HUES6 (cell line): ENCODE measurements around the gene RETN.

Experiments used
- H3K27ac ChIP-seq: 2 replicates; pipeline ENCODE4 v1.7.0; 2013; ENCODE audit warnings: low read depth, mild to moderate bottlenecking, low read length, inconsistent platforms
- H3K27me3 ChIP-seq: 2 replicates; pipeline ENCODE4 v1.6.1; 2013; ENCODE audit warnings: low read length; ENCODE audit not compliant: control insufficient read depth, insufficient read depth
- H3K36me3 ChIP-seq: 2 replicates; pipeline ENCODE4 v1.6.1; 2013; ENCODE audit warnings: low read length; ENCODE audit not compliant: control insufficient read depth, insufficient read depth
- H3K4me1 ChIP-seq: 2 replicates; pipeline ENCODE4 v1.6.1; 2013; ENCODE audit warnings: low read length; ENCODE audit not compliant: control insufficient read depth, insufficient read depth
- H3K4me3 ChIP-seq: 2 replicates; pipeline ENCODE4 v1.5.1; 2013; ENCODE audit warnings: low read depth, low read length
- H3K9ac ChIP-seq: one replicate; pipeline ENCODE4 v1.6.1; 2013; ENCODE audit warnings: mild to moderate bottlenecking, low read length
- H3K9me3 ChIP-seq: 2 replicates; pipeline ENCODE4 v1.6.1; 2013; ENCODE audit warnings: low read depth, low read length; ENCODE audit not compliant: control insufficient read depth, insufficient read depth

The RETN gene

DNA sequence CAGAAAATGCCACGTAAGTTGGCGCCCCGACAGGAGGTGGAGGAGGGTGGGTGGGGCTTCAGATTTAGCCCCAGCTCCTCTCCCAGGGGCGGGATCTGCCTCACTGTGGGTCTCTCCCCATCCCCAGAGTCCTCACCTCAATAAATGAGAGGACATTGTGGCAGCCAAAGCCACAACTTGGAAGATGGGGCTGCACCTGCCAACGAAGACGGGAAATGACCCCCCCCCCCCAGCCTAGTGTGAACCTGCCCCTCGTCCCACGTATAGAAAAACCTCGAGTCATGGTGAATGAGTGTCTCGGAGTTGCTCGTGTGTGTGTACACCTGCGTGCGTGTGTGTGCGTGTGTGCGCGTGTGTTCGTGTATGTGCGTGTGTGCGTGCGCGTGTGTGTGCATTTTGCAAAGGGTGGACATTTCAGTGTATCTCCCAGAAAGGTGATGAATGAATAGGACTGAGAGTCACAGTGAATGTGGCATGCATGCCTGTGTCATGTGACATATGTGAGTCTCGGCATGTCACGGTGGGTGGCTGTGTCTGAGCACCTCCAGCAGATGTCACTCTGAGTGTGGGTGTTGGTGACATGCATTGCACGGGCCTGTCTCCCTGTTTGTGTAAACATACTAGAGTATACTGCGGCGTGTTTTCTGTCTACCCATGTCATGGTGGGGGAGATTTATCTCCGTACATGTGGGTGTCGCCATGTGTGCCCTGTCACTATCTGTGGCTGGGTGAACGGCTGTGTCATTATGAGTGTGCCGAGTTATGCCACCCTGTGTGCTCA is 10.3 kb downstream of the RETN start:
- Histone ChIP-seq H3K4me3 (no peak overlapping the region), H3K9me3 (no peaks in the 10 kb centered on the region), H3K9ac (no peak overlapping the region), H3K36me3 (peaks cover 10% of the 10 kb centered on the region), H3K4me1 (0 out of 2 replicates have a peak, but pooled peaks cover 4% of the 10 kb centered on the region), H3K27ac (no peak overlapping the region), H3K27me3 (peaks cover 51% of the 10 kb centered on the region)

DNA sequence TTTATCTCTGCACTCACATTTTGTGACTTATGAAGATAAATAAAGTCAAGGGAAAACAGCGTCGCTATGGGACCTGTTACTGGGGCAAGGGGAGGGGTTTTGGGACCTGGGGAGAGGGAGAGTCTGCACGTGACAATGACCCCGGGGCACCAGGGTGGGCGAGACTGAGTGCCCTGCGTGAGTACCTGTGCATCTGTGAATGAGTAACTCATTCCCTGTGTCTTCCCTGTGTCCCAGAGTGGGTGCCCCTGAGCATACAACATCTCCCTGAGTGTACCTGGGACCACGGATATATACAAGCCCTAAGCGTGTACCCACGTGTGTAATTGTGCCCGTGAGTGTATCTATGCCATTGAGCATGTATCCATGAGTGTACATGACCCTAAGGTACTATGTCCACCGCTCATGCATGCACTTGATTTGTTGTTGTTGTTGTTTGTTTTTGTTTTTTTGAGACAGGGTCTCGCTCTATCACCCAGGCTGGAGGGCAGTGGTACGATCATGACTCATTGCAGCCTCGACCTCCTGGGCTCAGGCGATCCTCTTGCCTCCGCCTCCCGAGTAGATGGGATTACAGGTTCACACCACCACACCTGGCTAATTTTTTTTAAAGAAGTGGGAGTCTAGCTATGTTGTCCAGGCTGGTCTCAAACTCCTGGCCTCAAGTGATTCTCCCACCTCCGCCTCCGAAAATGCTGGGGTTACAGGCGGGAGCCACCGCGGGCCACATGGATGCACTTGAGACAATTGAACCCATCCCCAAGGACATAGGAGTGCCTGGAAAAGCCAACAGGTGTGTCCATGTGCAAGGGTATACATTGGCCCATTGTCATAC is 11.1 kb downstream of the RETN start:
- Histone ChIP-seq H3K9me3 (no peaks in the 10 kb centered on the region), H3K4me3 (peak overlapping the region; percentile 91), H3K9ac (no peak overlapping the region), H3K27me3 (peaks cover 47% of the 10 kb centered on the region), H3K4me1 (0 out of 2 replicates have a peak, but pooled peaks cover 4% of the 10 kb centered on the region), H3K36me3 (peaks cover 10% of the 10 kb centered on the region), H3K27ac (no peak overlapping the region)

- Histone ChIP-seq H3K9ac (peak within 1 kb of the TSS; percentile 76), H3K9me3 (no peaks in the 10 kb centered on the region), H3K4me1 (peaks cover 10% of the 10 kb centered on the region), H3K36me3 (peaks cover 10% of the 10 kb centered on the region), H3K4me3 (peak within 1 kb of the TSS; percentile 91), H3K27ac (peak within 1 kb of the TSS; percentile 51; the same call in 1 of the 2 replicates), H3K27me3 (peaks cover 40% of the 10 kb centered on the region)
These were observed 11.9 kb downstream of the RETN start, which contains the start of gene TRAPPC5 for GRCh38 chr19:7680606-7681339. Gene TRAPPC5 (plus strand): TSS chr19:7680833. CDS start chr19:7682254, 1,421 bp downstream.

DNA sequence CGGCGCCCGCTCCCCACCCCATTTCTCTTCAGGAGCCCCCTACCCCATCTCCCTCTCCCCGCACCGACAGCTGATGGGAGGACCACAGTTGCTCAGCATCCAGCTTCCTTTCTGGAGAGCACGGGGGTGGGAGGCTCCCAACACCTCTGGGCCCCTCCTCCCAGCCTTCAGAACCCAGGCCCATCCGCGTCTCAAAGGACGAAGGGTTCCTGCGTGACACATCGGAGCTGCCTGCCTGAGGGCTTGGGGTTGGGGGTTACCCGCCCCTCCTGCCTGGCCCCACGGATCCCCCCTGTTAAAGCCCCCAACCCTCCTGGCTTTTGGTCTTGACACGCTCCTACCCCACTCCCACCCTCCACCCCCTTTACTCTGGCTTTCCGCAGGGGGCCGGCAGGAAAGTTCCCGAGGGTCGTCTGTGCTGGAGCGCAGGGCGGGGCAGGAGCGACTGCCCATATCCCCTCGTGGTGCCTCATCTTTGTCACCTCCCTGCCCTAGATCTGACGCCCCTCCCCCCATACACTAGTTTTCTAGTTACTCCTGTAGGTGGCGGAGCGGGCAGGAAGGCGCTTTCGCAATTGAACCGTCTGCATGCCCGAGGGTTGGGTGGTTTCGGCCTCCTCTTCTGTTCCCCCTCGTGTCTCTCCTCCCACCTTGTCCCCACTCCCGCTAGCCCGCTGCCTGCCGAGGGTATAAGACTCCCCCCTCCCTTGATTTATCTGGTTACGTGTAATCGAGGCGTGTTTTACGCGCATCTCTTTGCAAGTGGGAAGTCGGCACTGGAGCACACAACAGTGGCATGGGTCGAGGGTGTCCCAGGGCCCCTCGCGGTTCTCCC is 12.7 kb downstream of the RETN start:
- no peaks in the 10 kb centered on the region for H3K9me3 ChIP-seq

DNA sequence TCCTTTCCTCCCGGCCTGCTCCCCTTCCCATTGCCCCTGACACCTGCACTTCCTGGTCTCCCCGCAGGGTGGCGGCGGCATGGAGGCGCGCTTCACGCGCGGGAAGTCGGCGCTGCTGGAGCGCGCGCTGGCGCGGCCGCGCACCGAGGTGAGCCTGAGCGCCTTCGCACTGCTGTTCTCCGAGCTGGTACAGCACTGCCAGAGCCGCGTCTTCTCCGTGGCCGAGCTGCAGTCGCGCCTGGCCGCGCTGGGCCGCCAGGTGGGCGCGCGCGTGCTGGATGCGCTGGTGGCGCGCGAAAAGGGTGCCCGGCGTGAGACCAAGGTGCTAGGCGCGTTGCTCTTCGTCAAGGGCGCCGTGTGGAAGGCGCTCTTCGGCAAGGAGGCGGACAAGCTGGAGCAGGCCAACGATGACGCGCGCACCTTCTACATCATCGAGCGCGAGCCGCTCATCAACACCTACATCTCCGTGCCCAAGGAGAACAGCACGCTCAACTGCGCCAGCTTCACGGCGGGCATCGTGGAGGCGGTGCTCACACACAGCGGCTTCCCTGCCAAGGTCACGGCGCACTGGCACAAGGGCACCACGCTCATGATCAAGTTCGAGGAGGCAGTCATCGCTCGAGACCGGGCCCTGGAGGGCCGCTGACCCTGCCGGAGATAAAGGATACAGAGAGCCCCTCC is 13.5 kb downstream of the RETN start:
- Histone ChIP-seq H3K27me3 (peaks cover 26% of the 10 kb centered on the region), H3K9ac (no peak overlapping the region), H3K36me3 (peaks cover 10% of the 10 kb centered on the region), H3K4me1 (peaks cover 10% of the 10 kb centered on the region), H3K9me3 (no peaks in the 10 kb centered on the region), H3K4me3 (peak overlapping the region; percentile 91), H3K27ac (no peak overlapping the region)

More for the DNA sequence above, 12.7 kb downstream of the RETN start:
- H3K36me3 ChIP-seq = peaks cover 10% of the 10 kb centered on the region
- H3K27ac ChIP-seq = no peak overlapping the region
- peak overlapping the region; percentile 91 for H3K4me3 ChIP-seq
- peak overlapping the region; percentile 76 for H3K9ac ChIP-seq
- H3K4me1 ChIP-seq = peaks cover 10% of the 10 kb centered on the region
- H3K27me3 ChIP-seq = peaks cover 33% of the 10 kb centered on the region

GRCh38 chr19:7685546-7686445 is 16.9 kb downstream of the RETN start:
- peak overlapping the region; percentile 33 for H3K9ac ChIP-seq
- peaks cover 2% of the 10 kb centered on the region; the same call in 1 of the 2 replicates for H3K9me3 ChIP-seq
- H3K4me3 ChIP-seq = peak overlapping the region; percentile 33
- H3K36me3 ChIP-seq = peaks cover 10% of the 10 kb centered on the region
- peaks cover 3% of the 10 kb centered on the region; the same call in 1 of the 2 replicates for H3K27me3 ChIP-seq
- no peak overlapping the region for H3K27ac ChIP-seq
- peaks cover 6% of the 10 kb centered on the region for H3K4me1 ChIP-seq

GRCh38 chr19:7687177-7687576 is 18.3 kb downstream of the RETN start:
- H3K9ac ChIP-seq = no peak overlapping the region
- H3K9me3 ChIP-seq = peaks cover 8% of the 10 kb centered on the region; the same call in 1 of the 2 replicates
- no peak overlapping the region for H3K4me3 ChIP-seq
- peaks cover 6% of the 10 kb centered on the region for H3K4me1 ChIP-seq
- H3K27ac ChIP-seq = no peak overlapping the region
- peaks cover 13% of the 10 kb centered on the region; the same call in 1 of the 2 replicates for H3K27me3 ChIP-seq
- H3K36me3 ChIP-seq = peaks cover 10% of the 10 kb centered on the region

DNA sequence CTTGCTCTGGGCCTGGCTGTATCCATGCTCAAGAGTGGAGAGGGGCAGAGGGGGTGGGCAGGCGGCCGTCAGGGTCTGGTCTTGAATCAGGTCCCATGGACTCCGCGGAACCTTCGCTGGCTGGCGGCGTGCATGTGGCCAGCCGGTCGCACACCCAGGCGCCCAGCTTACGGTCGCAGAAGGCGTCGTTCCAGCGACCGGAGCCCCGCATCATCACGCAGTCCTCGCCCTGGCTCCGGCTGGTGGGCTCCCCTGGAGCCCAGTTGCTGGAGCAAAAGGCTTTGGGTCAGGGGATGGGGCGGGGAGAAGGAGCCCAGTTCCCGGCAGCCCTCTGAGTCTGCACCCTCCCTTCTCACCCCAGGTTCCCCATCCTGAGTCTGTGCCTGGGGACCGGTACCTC is 20.3 kb downstream of the RETN start:
- H3K27ac ChIP-seq = no peak overlapping the region
- peaks cover 8% of the 10 kb centered on the region; the same call in 1 of the 2 replicates for H3K9me3 ChIP-seq
- H3K4me1 ChIP-seq = peaks cover 6% of the 10 kb centered on the region
- H3K36me3 ChIP-seq = no peaks in the 10 kb centered on the region
- no peak overlapping the region for H3K4me3 ChIP-seq
- peaks cover 25% of the 10 kb centered on the region; the same call in 1 of the 2 replicates for H3K27me3 ChIP-seq
- H3K9ac ChIP-seq = no peak overlapping the region

- H3K36me3 ChIP-seq = no peaks in the 10 kb centered on the region
- H3K27me3 ChIP-seq = peaks cover 36% of the 10 kb centered on the region; the same call in 1 of the 2 replicates
- peaks cover 8% of the 10 kb centered on the region; the same call in 1 of the 2 replicates for H3K9me3 ChIP-seq
- H3K9ac ChIP-seq = no peak overlapping the region
- H3K4me1 ChIP-seq = no peaks in the 10 kb centered on the region
- no peak overlapping the region for H3K27ac ChIP-seq
- no peak overlapping the region for H3K4me3 ChIP-seq
These were observed 22.0 kb downstream of the RETN start for GRCh38 chr19:7690779-7691258.
